GM19395 (cell line): ENCODE measurements around the gene ZBTB18.

Experiments
- ATAC-seq: cut with Tn5 transposase; IDR thresholded peaks from one replicate; pipeline ENCODE4 v1.9.1; 2021; ENCODE audit warnings: mild to moderate bottlenecking, moderate library complexity; ENCODE audit not compliant: unreplicated experiment

ZBTB18 gene

DNA sequence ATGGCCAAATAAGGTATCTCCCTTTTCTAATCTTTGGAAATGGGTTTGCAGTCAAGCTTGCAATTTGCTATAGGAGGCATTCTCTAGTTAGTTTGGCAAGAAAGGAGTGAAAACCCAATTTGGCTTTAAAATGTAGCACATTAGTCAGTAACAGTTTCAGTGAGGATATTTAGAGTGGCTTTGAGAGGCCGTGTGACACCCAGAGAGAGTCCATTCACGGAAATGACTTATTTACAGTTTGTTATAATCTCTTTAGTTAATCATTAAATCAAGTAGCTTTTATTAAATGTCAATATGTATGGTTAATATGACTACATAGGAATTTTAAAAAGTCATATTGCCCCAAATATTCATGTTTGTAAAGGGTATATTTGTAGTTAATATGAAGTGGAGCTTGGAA lies 9.6 kb downstream of the ZBTB18 start:
- peak; percentile 64 for ATAC-seq

DNA sequence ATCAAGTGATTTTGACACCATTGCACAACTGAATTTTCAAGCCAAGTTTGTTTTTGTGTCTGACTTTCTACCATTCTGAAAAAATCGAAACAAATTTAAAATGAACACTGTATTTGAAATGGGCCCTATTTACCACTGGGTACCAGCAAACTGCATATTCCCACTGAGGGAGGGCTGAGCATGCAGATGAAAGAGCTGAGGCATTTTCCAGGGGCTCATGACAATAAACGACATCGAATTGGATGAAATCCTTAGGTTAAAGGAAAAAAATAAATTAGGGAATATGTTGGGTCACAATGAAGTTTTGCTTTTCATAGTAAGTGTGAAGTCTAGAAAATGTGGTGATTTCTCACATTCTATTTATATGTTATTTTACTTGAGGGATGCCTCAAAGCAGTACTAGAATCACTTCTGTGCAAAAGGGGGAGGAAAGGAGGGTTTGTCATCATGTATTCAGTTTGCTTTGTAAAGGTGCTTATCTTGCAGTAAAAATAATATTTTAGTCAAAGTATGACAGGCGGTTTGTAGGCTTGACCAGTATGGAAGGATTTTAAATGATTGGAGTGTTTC lies 11.2 kb downstream of the ZBTB18 start:
- no peak for ATAC-seq

DNA sequence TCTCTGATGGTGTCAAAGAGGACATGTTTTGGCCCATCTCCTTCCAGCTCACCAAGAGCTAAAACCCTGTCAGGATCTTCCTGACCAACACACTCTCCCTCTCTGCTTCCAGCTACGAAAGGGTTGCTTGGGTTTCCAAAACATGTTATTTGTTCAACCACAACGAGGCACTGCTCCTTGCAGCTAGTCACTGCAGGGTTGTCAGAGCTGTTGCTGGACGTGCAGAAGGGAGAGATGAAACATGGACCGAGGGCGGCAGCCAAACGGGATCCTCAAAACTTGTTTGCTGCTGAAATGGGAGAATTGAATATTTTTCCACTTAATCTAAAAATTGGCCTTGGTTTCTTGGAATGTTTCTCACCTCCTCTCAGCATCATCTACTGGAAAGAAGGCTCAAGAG lies 12.4 kb downstream of the ZBTB18 start:
- no peak for ATAC-seq

DNA sequence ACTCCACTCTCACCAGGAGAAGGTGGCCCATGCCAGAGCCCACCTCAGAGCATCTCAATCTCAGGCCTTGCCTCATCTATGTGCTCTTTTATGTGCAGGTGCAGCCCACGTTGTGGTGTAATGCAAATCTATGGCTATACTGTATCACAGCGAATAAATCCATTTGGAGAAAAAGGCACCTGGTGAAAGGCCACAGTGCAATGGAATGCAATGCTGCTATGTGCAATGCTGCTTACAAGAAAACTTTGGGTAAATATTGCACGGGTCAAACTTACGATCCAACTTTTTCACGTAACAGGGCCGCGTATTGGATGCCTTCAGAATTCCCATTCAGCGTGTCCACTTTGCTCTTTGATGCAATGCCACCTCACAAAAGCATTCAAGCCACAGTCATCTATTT lies 13.5 kb downstream of the ZBTB18 start:
- no peak for ATAC-seq

DNA sequence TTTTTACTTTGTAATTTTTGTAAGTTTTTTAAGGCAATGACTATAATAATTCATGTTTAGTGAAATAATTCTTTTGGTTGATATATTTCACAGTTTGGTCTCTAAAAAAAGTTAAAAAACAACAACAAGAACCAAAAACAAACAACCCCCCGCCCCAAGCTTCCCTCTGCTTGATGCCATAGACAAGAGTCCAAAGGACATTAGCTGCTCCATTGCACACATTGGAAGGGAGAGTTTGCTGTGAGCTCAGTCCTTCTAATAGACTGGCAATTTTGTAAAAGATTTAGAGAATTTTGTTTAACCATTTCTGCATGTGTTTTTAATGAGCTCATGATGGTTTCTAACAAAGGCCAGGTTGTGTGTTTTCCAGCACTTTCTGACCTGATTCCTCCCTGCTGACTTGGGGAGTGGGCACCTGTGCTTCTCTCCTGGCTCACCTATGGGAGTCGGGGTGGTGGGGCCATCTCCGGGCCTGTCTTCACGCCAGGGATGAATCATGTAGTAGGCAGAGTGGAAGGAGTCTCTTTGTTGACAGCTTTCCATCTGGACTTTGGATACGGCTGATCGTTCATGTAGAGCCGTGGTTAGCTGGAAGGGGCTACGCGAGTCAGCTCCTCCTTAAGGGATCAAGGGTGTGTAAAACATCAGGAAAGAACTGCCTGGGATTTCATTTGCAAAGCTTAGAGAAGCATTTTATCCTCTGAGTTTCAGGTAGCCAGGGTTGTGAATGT lies 14.1 kb downstream of the ZBTB18 start:
- no peak for ATAC-seq

DNA sequence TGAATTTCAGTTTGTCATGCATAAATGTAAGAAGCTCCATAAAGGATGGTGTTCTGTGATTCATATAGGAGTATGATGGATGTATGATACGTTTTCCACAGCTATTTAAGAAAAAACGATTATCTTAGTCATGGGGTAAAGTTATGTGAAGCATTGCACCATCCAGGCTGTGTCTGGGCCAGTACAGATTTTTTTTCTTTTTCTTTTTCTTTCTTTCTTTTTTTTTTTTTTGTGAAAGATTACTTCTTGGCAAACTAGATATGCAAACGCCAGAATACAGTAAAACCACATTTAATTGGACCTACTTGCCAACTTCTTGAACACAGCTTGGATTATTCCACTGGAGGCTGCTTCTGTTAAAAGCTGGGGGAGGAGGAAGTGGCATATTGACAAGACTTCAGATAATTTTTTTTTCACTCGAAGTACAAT lies 14.9 kb downstream of the ZBTB18 start:
- ATAC-seq, result no peak

DNA sequence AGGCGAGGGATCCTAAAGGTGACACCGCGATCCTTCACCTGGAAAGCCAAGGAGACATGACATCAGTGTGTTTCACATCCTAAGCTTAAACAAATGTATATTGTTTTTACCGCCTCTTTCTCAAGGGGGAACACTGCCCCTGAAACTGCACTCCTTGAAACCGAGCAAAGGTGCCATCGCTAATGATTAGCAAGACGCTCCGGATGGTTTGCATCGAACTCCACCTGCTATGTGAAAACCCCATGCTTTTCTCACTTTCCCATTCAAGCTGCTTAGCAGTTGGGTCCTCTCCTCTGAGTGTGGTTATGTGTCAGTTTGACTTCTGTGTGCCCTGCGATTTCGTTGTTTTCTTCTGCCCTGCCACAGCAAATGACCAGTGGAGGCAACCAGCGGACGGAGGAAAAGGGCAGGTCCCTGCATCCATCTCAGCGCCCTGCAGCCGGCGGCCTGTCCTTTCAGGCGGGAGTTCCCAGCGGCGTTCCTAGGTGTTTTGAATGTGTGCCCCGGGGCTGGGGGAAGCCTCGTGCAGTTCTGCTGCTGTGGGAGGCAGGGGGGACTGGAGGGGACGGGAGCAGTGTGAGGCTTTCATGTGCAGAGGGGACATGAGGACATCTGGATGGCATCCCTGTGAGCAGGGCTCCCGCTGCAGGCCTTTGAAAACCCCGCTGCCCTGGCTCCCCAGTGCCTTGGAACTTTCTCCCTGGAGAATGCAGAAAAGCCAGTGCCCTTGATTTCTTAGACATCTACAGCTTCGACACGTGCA lies 16.1 kb downstream of the ZBTB18 start:
- peak; percentile 95 for ATAC-seq

DNA sequence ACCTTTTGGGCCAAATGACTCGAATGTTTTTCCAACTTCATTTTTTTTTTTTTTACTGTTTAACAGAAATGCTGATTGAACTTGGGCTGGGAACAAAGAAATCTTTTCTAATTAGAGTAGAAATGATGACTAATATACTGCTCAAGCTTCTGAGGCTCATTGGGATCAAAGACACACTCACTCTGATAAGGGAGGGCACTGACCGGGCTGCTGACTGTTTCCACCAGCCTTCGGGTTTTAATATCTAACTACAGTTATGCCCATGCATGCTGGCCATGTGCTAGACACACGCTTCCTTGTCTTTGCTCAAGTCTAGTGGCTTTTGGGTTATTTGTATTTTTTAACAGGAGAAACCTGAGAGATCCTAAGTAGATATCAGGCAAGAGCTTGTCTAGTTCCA lies 16.8 kb downstream of the ZBTB18 start:
- ATAC-seq, result no peak

DNA sequence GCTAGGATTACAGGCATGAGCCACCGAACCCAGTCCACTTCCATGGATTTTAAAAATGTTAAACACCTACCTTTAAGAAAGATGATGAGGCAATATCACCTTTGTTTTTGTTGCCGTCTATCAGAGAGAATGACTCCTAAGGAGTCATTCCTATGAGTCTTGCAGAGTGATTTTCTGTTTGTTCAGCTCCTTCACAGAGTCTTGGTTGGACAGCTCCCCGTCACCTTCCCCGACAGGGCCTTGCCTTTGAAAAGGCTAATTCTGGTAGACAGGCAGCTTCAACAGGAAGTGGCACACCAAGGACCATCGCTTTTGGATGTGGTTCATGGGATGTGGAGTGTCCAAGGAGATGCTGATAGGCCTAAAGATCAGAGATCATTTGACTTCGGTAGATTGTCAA lies 17.5 kb downstream of the ZBTB18 start:
- ATAC-seq, result no peak

DNA sequence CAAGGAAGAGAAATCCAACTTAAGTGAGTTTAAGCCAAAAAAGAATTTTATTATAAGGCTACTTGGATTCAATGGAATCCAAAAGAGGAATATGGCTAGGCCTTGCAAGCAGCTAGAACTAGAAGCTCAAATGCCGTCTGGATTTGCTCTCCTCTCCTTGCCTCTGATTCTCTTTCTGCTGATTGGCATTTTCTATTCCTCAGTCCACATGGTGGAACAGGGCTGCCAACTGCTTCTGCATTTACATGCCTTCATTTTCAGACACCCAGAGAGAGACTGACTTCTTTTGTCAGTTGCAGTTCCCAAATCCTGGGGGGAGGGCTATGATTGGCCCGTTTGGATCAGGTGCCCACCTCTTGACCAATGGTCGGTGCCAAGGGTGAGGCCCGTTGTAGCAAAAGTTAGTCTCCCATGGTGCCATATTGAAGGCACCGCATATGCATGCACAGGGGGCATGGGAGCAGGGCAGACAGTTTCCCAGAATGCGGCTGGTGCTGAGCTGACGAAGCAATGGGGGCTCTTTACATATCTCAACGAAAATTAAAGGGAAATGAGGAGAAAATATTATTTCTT lies 18.3 kb downstream of the ZBTB18 start:
- no peak for ATAC-seq

DNA sequence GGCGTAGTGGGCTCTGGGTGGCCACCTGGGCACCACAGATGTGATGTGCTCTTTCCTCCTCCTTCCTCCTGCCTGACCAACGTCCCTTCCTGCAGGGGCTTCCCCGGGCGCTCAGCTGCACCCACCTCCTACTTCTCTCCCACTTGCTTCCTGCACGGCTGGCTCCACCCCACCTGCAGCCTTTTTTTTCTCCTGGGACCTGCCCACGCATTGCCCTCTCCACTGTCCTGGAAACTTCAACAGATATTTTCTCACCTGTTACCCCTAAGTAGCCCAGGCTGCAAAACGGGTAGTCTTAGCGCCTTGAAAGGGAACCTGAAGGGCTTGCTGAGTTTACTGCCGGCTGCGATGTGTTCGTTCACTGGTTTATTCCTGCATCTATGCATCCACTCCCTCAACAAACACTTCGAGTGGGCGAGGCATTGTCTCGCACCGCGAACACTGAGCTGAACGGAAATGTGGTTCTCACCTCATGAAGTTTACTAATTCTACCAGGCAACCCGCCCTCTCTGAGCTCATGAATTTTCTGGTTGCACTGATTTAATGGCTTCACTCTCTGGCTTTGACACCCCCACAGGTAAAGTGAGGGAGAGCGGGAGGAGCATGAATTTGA lies 23.6 kb downstream of the ZBTB18 start:
- ATAC-seq, result peak; percentile 68

DNA sequence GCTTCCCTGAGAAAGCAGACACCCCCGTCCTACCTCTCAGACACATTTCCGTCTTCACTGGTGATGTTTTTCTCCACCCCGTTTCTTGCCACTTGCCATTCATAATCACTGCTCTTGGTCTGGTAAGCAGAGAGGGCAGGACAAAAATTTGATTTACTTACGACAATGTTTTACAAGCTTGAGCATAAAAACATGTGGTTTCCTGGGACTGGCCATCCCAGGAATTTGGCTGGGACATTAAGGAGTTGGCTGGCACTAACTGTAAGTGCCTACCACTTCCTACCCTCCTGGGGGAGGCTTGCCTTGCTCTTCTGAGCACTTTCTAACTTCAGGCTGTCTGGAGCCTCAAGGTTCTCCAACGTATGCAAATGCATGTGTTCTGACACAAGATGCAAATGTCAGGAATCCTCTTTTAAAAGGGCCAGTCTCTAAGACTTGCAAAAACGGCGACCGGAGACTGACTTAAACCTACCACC lies 24.2 kb downstream of the ZBTB18 start:
- peak; percentile 29 for ATAC-seq

DNA sequence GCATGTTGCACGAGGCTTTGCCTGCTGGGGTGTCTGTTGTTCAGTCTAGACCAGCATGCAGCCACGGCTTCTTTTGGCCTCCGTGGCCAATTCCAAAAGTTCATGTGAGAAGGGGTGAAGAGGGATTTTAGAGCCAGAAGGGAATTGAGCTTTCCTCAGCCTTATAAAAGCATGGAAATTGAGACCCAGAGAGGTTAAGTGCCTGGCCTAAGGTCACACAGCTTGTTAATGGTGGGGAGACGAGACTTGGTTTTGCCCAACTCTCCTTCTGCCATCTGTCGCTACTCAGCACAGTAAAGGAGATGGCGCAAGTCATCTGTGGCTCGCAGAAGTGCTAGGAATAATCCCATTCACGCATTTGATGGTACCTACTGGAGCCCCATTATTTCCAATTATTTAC lies 25.7 kb downstream of the ZBTB18 start:
- ATAC-seq, result no peak

DNA sequence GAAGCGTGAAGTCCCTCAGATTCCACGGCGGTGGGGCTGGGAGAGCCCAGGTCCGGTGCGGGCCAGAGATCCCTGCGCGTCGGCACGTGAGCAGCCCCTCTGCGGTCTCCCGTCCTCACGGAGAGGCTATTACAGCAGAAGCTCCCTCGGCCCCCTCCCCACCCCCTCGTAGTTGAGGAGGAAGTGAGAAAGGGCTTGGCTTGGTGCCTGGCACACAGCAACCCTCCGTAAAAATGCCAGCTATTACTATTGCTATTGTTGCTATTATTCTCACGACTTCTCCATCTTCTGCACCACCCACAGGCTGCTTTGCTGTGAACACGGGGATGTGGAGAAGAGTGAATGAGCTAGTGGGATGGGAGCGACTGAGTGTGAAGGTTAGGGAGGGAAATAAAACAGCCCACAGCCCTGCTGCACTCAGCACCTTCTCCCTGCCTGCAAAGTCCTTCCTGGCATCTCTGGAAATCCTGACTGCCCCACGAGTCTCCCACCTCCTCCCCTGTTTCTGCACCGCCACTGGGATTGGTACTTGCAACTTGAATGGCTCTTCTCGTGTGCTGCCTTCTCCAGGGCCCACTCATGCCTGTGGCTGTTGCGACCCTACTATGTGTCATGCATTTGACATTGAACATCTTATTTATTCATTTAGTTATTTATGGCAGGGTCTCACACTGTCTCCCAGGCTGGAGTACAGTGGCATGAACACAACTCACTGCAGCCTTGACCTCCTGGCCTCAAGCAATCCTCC lies 26.6 kb downstream of the ZBTB18 start:
- ATAC-seq, result no peak

DNA sequence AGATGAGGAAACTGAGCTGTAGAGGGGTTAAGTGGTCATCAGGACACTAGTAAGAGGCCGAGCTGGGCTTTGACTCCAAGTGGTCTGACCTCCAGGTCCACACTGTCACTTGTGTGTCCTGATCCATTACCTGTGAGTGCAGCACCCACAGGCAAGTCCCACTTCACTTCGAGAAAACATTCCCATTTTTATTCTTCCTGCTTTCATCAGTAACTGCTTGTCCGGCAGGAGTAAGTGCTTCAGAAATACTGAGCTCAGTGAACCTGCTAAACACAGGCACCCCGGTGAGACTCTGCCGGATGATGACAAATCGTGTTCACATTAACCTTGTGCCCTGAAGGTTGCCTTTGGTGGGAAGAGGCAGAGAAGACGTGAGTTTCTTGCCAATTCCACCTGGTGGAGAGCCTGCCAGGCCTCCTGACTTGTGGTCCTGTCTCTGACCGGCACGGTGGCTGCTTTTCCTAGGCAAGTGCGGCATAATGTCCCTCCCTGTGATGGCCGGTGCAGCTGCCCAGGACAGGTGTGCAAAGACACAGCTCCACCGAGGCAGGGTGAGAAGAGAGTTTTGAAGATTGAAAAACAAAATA lies 29.4 kb downstream of the ZBTB18 start:
- no peak for ATAC-seq

DNA sequence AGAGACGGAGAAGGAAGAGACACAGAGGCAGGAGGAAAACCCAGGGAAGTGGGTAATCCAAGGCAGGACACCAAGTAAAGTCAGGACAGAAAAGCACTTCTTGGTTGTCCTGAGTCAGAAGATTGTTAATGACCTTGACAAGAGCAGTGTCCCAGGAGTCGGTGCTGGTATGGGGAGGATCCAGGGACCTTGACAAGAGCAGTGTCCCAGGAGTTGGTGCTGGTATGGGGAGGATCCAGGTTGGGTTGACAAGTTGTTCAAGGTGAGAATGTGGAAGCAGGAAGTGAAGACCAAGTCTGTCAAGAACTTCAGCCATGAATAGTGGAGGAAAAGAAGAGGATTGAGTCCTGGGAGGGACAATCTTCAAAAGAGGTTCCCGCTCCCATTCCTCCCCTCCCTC lies 31.9 kb downstream of the ZBTB18 start:
- no peak for ATAC-seq

DNA sequence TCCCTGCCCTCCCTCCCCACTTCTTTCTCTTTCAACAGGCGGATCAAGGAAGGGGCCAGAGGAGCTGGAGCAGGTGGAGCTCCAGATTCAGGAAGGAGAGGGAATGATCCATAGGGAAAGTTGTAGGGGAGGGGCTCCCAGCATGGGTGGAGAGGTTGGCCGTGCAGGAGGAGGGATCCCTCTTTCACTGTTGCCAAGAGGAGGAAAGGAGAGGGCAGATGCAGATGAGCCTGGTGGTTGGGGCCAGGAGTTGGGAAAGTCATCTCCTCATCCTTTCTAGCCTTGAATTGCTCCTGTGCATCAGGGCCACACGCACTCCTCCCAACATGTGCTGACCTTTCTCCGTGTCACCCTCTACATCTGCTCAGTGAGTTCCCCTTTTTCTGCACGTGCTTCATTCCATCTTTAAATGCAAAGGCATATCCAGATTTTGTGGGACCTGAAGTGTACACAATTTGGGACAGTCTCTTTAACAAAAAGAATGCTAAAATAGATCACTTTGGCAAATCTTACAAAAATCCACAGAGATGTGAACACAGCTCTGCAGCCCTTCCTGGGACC lies 32.4 kb downstream of the ZBTB18 start:
- ATAC-seq, result no peak

DNA sequence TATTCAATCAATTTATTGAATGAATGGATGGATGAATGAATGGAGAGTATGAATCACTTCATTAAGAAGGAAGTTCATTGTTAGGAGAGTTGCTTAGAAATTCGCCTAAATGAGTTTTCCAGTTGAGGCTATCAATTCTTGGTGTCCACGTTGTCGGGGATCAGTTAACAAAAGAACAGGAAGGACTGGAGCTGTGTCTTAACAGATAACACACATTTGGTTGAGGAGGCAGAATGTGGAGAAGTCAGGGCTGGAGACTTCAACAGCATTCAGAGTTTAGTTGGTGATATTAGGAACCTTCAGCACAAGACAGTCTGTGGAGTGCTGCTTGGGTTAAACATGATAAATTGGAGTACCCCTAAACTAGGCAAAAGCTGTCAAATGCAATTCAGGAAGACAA lies 33.7 kb downstream of the ZBTB18 start:
- ATAC-seq, result no peak

DNA sequence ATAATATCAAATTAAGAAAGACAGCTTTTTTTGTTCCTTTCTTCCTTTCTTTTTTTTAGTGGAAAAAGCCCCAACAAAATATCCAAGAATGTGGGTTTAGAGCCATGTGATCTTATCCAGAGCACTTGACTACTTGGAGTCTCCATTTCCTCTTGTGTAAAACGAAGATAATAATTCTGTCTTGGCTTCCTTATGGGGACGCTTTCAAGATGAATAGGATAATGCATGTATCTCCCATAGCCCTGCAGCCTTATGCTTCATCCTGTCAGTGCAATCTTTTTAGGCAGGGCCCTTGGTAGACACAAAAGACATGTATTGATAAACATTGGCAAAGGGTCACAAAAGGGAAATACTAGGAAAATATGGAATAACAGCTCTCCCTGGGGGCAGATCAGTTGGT lies 34.8 kb downstream of the ZBTB18 start:
- ATAC-seq, result no peak

DNA sequence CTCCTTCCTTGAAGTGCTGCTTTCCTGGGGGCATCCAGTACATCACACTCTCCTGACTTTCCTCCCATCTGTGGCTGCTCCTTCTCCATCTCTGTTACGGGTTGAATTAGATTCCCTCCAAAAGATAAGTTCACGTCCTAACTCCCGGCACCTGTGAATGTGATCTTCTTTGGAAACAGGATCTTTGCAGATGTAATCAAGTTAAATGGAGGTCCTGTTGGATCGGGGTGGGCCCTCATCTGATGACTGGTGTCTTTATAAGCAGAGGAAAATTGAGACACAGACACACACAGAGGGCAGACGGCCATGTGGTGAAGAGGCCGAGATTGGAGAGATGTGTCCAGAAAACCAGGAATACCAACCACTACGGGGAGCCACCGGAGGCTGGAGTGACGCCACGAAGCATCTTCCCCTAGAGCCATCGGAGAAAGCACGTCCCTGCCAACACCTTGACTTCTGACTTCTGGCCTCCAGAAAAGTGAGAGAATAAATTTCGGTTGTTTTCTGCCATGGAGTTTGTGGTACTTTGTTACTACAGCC lies 36.0 kb downstream of the ZBTB18 start:
- no peak for ATAC-seq
